ENCODE measurements around the gene NLRP5.
A peak's percentile ranks its signal among the peaks of the same experiment; 100 is the strongest.
"Not testable (repeated sequence)": the region's sequence is repeated elsewhere in the genome, so short reads cannot be mapped to it uniquely, and the experiment has no call there.

Gene NLRP5

GRCh38 chr19:55990831-55991230, 4.3 kb downstream of the NLRP5 start:
- Histone ChIP-seq H3K36me3 (ENCODE audit: insufficient read depth, low read length) (no peaks in the 10 kb centered on the region), H4K20me1 (ENCODE audit: insufficient read depth, low read length) (no peaks in the 10 kb centered on the region), H2AFZ (ENCODE audit: low read depth, low read length) (no peak overlapping the region), H3K4me3 (ENCODE audit: low read depth in 1 of 2, low read length in 2 of 2) (no peak overlapping the region), H3K27me3 (ENCODE audit: insufficient read depth, low read length, poor library complexity) (no peaks in the 10 kb centered on the region), H3K79me2 (ENCODE audit: insufficient read depth, low read length) (no peaks in the 10 kb centered on the region), H3K4me2 (ENCODE audit: insufficient read depth, low read length) (no peak overlapping the region), H3K9ac (ENCODE audit: low read depth, low read length) (no peak overlapping the region), H3K4me1 (ENCODE audit: insufficient read depth, low read length) (no peaks in the 10 kb centered on the region), H3K27ac (ENCODE audit: low read length) (no peak overlapping the region), H3K9me3 (ENCODE audit: insufficient read depth, low read length, severe bottlenecking) (no peaks in the 10 kb centered on the region)
- no peak for TF ChIP-seq CTCF (IDR thresholded peaks at IDR 0.05; ENCODE audit: borderline replicate concordance, extremely low read depth, low read length, poor library complexity, severe bottlenecking)
- no peak for TF ChIP-seq EZH2 (IDR thresholded peaks at IDR 0.05; ENCODE audit: borderline replicate concordance, low read depth, low read length, severe bottlenecking)
- no peak for ATAC-seq (ENCODE audit: insufficient read depth, low read depth)
- no peak for DNase-seq

GRCh38 chr19:55993492-55993891, 6.9 kb downstream of the NLRP5 start:
- Histone ChIP-seq H4K20me1 (ENCODE audit: insufficient read depth, low read length) (no peaks in the 10 kb centered on the region), H3K27me3 (ENCODE audit: insufficient read depth, low read length, poor library complexity) (no peaks in the 10 kb centered on the region), H3K79me2 (ENCODE audit: insufficient read depth, low read length) (no peaks in the 10 kb centered on the region), H3K9ac (ENCODE audit: low read depth, low read length) (no peak overlapping the region), H2AFZ (ENCODE audit: low read depth, low read length) (no peak overlapping the region), H3K9me3 (ENCODE audit: insufficient read depth, low read length, severe bottlenecking) (no peaks in the 10 kb centered on the region), H3K4me3 (ENCODE audit: low read depth in 1 of 2, low read length in 2 of 2) (no peak overlapping the region), H3K27ac (ENCODE audit: low read length) (no peak overlapping the region), H3K4me2 (ENCODE audit: insufficient read depth, low read length) (no peak overlapping the region), H3K4me1 (ENCODE audit: insufficient read depth, low read length) (no peaks in the 10 kb centered on the region), H3K36me3 (ENCODE audit: insufficient read depth, low read length) (no peaks in the 10 kb centered on the region)
- ATAC-seq (ENCODE audit: insufficient read depth, low read depth) = no peak
- no peak for TF ChIP-seq CTCF (IDR thresholded peaks at IDR 0.05; ENCODE audit: borderline replicate concordance, extremely low read depth, low read length, poor library complexity, severe bottlenecking)
- no peak for TF ChIP-seq EZH2 (IDR thresholded peaks at IDR 0.05; ENCODE audit: borderline replicate concordance, low read depth, low read length, severe bottlenecking)
- no peak for DNase-seq

- H3K4me3 ChIP-seq (ENCODE audit: low read depth in 1 of 2, low read length in 2 of 2) = no peak overlapping the region
- no peaks in the 10 kb centered on the region for H3K79me2 ChIP-seq (ENCODE audit: insufficient read depth, low read length)
- no peak overlapping the region for H3K27ac ChIP-seq (ENCODE audit: low read length)
- H3K27me3 ChIP-seq (ENCODE audit: insufficient read depth, low read length, poor library complexity) = no peaks in the 10 kb centered on the region
- no peak overlapping the region for H2AFZ ChIP-seq (ENCODE audit: low read depth, low read length)
- no peaks in the 10 kb centered on the region for H3K36me3 ChIP-seq (ENCODE audit: insufficient read depth, low read length)
- no peak overlapping the region for H3K4me2 ChIP-seq (ENCODE audit: insufficient read depth, low read length)
- no peaks in the 10 kb centered on the region for H3K9me3 ChIP-seq (ENCODE audit: insufficient read depth, low read length, severe bottlenecking)
- ATAC-seq (ENCODE audit: insufficient read depth, low read depth) (no peak), DNase-seq (no peak)
- no peaks in the 10 kb centered on the region for H3K4me1 ChIP-seq (ENCODE audit: insufficient read depth, low read length)
- H4K20me1 ChIP-seq (ENCODE audit: insufficient read depth, low read length) = no peaks in the 10 kb centered on the region
- TF ChIP-seq CTCF (IDR thresholded peaks at IDR 0.05; ENCODE audit: borderline replicate concordance, extremely low read depth, low read length, poor library complexity, severe bottlenecking) (no peak), EZH2 (IDR thresholded peaks at IDR 0.05; ENCODE audit: borderline replicate concordance, low read depth, low read length, severe bottlenecking) (no peak)
- H3K9ac ChIP-seq (ENCODE audit: low read depth, low read length) = no peak overlapping the region
Observed at GRCh38 chr19:56014765-56015164, 28.2 kb downstream of the NLRP5 start.

- DNase-seq (peak; percentile 32), ATAC-seq (ENCODE audit: insufficient read depth, low read depth) (no peak)
- H3K79me2 ChIP-seq (ENCODE audit: insufficient read depth, low read length) = no peaks in the 10 kb centered on the region
- no peaks in the 10 kb centered on the region for H3K27me3 ChIP-seq (ENCODE audit: insufficient read depth, low read length, poor library complexity)
- H4K20me1 ChIP-seq (ENCODE audit: insufficient read depth, low read length) = no peaks in the 10 kb centered on the region
- H3K4me3 ChIP-seq (ENCODE audit: low read depth in 1 of 2, low read length in 2 of 2) = no peak overlapping the region
- no peaks in the 10 kb centered on the region for H3K9me3 ChIP-seq (ENCODE audit: insufficient read depth, low read length, severe bottlenecking)
- H3K4me1 ChIP-seq (ENCODE audit: insufficient read depth, low read length) = no peaks in the 10 kb centered on the region
- H3K9ac ChIP-seq (ENCODE audit: low read depth, low read length) = no peak overlapping the region
- no peak overlapping the region for H2AFZ ChIP-seq (ENCODE audit: low read depth, low read length)
- H3K4me2 ChIP-seq (ENCODE audit: insufficient read depth, low read length) = no peak overlapping the region
- no peaks in the 10 kb centered on the region for H3K36me3 ChIP-seq (ENCODE audit: insufficient read depth, low read length)
- H3K27ac ChIP-seq (ENCODE audit: low read length) = no peak overlapping the region
- TF ChIP-seq EZH2 (IDR thresholded peaks at IDR 0.05; ENCODE audit: borderline replicate concordance, low read depth, low read length, severe bottlenecking) (no peak), CTCF (IDR thresholded peaks at IDR 0.05; ENCODE audit: borderline replicate concordance, extremely low read depth, low read length, poor library complexity, severe bottlenecking) (no peak)
Observed at GRCh38 chr19:56015756-56016155, 29.2 kb downstream of the NLRP5 start.

GRCh38 chr19:56019325-56019724, 32.8 kb downstream of the NLRP5 start:
- not testable (repeated sequence) for ATAC-seq (ENCODE audit: insufficient read depth, low read depth); H3K9ac ChIP-seq (ENCODE audit: low read depth, low read length); H3K4me2 ChIP-seq (ENCODE audit: insufficient read depth, low read length); H2AFZ ChIP-seq (ENCODE audit: low read depth, low read length); H3K27ac ChIP-seq (ENCODE audit: low read length); H3K27me3 ChIP-seq (ENCODE audit: insufficient read depth, low read length, poor library complexity); H3K4me1 ChIP-seq (ENCODE audit: insufficient read depth, low read length); H3K36me3 ChIP-seq (ENCODE audit: insufficient read depth, low read length); H4K20me1 ChIP-seq (ENCODE audit: insufficient read depth, low read length); H3K4me3 ChIP-seq (ENCODE audit: low read depth in 1 of 2, low read length in 2 of 2); H3K79me2 ChIP-seq (ENCODE audit: insufficient read depth, low read length); DNase-seq; H3K9me3 ChIP-seq (ENCODE audit: insufficient read depth, low read length, severe bottlenecking)

All from DND-41 (cell line).